8988T (cell line): ENCODE measurements around the gene FMO3.

Experiments used
- DNase-seq: peaks from one replicate; pipeline ENCODE4 v3.0.0; 2011

Gene FMO3

GRCh38 chr1:171117085-171117484 lies 26.4 kb downstream of the FMO3 start:
- DNase-seq, result no peak

DNA sequence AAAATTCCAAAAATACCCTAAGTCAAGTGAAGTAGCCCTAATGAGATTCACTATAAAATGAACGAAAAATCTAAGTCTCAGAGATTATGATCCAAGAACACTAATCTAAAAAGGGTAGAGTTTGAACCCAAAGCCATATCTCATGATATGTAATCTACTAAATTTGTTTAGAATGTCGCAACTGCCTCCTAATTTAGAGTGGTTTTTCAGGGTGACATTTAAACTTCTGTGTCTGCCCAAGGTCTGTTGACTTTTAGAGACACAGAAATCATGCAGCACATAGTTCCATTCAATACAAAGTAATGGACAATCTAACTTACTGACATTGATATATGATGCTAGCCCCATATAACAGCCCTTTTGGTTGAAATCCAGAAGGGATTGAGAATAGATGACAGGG lies 28.9 kb downstream of the FMO3 start:
- no peak for DNase-seq

DNA sequence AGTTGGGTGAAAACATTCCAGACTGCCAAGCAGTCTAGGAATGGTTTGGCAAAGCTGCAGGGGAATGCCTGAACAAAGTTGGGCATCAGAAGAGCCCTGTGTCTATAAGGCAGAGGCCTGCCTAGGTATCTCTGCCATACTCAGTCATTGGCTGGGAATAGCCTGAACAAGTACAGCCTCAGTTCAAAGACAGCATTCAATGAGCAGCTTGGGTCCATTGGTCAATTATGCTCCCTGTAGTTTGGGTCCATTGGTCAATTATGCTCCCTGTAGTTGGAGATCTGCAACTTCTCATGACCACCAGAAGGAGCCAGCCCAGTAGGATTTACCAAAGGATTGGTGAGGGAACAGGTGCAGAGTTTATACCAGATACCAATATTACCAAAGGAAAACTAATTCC lies 31.6 kb downstream of the FMO3 start:
- DNase-seq, result no peak

- DNase-seq, result no peak
Measured at GRCh38 chr1:171122893-171123292, 32.2 kb downstream of the FMO3 start.

- DNase-seq, result no peak
Measured at GRCh38 chr1:171126504-171126903, 35.8 kb downstream of the FMO3 start.

- no peak for DNase-seq
Measured at GRCh38 chr1:171127099-171127498, 36.4 kb downstream of the FMO3 start.

GRCh38 chr1:171127501-171127900 lies 36.8 kb downstream of the FMO3 start:
- DNase-seq, result no peak

- DNase-seq, result no peak
Measured at GRCh38 chr1:171128463-171128862, 37.8 kb downstream of the FMO3 start.

DNA sequence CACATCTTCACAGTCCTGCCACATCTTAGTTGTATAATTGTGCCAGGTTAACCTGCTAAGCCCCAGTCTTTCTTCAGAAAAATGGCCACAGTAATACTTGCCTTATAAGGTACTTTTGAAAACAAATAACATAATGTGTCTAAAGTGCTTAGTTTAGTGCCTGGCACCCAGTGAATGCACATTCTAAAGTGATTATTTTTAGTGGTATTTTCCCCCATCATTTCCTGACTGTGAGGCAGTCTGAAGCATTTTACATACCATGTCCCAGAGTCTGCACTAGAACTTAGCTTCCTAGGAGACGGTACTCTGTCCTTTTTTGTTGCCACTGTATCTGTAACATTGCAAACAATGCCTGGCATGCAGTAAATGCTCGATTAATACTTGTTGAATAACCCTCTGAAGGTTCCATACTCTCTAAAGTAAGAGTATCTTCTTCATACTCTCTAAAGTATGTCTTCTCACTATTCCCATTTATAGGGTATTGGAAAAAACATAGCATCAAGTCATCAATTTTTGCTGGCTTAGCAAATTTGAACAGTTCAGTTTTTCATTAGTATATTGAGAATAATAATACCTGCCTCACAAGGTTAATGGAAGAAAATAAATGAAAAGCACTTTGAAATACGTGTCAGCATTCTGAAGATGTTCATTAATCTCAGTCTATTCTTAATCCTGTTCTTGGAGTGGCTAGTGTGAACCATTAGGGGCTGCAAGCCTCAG lies 43.7 kb downstream of the FMO3 start:
- no peak for DNase-seq

DNA sequence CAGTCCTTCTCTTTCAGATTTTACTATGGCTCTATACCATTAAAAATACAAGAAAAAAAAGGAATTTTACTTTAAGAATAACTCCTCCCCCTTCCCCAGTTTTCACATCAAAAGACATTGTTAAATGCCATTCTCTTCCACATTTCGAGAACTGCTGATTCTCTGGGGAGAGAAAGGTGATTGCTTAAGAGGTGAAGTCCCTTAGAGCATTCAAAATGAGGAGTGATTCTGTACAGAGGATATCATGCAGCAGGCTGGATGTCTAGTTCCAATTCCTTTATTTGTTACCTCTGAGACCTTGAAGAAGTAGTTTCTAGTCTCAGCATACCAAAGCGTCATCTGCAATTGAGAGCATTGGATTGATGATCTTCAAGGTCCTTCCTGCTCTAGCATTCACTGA lies 46.9 kb downstream of the FMO3 start:
- DNase-seq, result no peak

GRCh38 chr1:171138980-171139379 lies 48.3 kb downstream of the FMO3 start:
- no peak for DNase-seq

- no peak for DNase-seq
Measured at GRCh38 chr1:171139890-171140289, 49.2 kb downstream of the FMO3 start.

- no peak for DNase-seq
Measured at GRCh38 chr1:171140401-171140800, 49.7 kb downstream of the FMO3 start.

DNA sequence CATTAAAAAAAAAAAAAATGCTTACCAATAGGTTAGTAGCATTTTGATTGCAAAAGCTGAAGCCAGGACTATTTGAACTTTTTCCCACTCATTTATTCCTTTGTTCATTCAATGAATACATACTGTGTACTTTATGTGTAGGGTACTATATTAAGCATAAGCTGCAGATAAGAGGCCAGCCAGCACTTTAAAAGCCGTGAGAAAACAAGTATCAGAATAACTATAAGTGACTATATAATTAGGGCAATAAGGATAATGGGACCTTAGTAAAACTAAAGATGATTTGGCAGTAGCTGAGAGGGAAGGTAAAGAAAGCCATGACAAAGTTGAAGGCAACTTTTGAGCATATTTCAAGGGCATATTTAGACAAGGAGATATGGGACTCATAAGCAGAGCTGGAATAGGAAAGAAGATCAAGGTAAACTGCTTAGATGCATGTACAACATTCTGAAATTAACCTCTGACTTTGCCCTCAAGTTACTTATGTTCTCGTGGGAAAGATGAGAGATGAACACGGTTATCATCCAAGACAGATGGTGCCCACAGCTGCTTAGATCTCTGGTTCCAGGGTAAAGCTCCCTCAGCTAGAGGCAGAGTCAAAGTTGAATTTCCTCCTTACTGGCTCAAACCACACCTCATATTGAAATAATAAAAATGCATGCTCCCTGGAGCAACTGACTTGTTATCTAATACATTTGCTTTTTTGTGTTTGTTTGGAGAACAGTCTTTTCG lies 50.4 kb downstream of the FMO3 start:
- DNase-seq, result no peak

GRCh38 chr1:171141688-171142415 lies 51.1 kb downstream of the FMO3 start:
- no peak for DNase-seq

- no peak for DNase-seq
Measured at GRCh38 chr1:171142416-171143385, 52.0 kb downstream of the FMO3 start.

DNA sequence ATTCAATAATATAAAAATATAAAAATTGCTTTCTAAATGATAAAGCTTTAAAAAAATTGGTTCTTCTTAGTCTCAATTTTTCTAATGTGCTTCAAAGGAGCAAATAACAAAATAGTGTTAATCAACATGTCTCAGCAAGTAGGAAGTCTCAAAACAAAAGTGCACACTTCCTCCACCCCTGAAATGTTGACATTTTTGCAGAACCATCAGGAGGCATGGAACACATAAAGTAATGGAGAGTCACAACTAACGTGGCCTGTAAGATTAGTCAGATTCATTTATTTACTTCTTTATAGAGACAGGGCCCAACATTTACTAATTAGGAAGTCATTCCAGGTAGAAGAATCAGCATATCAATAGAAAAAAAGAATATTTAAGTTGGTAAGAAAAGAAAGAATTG lies 59.5 kb downstream of the FMO3 start:
- no peak for DNase-seq

DNA sequence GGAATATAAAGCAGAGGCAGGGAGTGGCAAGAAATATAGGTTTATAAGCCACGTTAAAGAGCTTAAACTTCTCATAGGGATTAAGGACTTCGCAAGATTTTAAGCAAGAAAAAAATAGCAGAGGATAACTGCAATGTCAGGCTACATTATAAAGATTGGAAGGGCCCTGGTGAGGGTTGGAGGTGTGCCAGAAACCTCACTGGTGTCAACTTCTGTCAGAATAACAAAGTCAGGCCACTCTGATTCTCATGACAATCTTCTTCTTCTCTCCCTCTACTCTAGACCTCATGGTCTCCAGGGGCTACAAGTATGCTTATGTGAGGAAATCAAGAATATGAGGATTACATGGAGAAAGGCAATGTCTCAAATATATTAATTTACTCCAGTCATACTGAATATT lies 61.8 kb downstream of the FMO3 start:
- DNase-seq, result no peak

GRCh38 chr1:171155484-171155883 lies 64.8 kb downstream of the FMO3 start:
- DNase-seq, result no peak

DNA sequence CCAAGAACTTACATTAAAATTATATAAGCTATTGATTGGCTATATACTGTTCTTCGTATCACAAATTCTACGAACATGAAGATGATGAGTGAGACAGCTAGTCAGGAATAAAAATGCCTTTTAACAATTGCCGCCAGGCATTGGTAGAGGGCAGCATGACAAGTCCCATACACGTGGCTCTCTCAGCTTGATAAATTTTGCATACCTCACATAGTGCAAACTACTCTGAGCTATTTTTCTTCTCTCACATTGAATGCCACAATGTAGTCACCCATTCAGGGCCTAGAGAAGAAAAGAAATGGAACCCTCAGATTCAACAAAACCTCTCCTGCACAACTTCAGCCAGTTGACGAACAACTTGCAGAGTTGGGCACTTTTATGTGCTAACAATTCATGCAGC lies 67.4 kb downstream of the FMO3 start:
- DNase-seq, result no peak

DNA sequence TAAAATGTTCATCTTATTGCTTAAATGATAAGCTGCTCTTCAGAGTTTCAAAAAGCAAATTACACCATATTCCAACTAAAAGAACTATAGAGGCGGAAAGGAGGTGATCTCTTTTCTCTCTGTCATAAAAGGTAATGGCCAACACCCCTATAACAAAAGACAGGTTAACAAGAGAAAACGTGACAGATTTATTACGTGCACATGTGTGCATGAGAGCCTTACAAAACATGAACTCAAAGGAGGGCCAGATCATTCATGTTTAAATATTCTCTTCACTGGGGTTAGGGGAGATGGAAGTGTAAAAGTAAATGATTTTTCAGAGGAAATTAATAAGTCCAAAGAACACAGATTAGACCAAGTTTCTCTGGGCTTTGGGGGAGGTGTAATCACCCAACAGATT lies 67.8 kb downstream of the FMO3 start:
- no peak for DNase-seq

DNA sequence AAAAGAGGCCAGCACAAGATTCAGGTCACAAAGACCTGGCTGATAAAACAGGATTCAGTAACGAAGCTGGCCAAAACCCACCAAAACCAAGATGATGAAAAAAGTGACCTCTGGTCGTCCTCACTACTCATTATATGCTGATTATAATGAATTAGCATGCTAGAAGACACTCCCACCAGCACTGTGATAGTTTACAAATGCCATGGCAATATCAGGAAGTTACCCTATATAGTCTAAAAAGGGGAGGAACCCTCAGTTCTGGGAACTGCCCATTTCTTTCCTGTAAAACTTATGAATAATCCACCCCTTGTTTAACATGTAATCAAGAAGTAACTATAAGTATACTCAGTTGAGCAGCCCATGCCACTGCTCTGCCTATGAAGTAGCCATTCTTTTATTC lies 68.4 kb downstream of the FMO3 start:
- DNase-seq, result no peak

- DNase-seq, result no peak
Measured at GRCh38 chr1:171160211-171160610, 69.5 kb downstream of the FMO3 start.
